NOMO-1 (cell line): ENCODE measurements around the gene HTRA1.

ENCODE experiments used
- DNase-seq, 2 experiments: peaks; one replicate each; lab custom pipeline; 2025; ENCODE audit not compliant: unreplicated experiment in 2 of 2; lab: John Stamatoyannopoulos, UW

The HTRA1 gene

GRCh38 chr10:122471531-122472177 is 10.3 kb downstream of the HTRA1 start:
- no peak for DNase-seq

DNA sequence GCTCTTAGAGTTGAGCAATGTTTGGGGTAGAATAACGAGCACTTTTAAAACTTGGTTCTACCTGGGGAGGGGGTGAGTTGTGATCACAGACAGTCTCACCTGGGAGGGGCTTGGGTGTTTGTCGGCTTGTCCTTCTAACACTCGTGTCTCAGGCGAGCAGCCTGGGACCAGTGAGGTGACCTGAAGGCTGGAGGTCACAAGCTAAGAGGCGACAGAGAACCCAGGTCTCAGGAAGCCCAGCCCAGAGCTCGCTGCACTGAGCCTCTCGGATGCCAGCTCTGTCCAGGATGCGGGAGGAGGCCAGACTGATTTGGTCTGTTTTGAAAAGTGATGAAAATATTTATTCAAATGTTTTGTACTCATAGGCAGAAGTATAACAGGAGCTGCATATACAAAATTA is 11.8 kb downstream of the HTRA1 start:
- DNase-seq = no peak

DNA sequence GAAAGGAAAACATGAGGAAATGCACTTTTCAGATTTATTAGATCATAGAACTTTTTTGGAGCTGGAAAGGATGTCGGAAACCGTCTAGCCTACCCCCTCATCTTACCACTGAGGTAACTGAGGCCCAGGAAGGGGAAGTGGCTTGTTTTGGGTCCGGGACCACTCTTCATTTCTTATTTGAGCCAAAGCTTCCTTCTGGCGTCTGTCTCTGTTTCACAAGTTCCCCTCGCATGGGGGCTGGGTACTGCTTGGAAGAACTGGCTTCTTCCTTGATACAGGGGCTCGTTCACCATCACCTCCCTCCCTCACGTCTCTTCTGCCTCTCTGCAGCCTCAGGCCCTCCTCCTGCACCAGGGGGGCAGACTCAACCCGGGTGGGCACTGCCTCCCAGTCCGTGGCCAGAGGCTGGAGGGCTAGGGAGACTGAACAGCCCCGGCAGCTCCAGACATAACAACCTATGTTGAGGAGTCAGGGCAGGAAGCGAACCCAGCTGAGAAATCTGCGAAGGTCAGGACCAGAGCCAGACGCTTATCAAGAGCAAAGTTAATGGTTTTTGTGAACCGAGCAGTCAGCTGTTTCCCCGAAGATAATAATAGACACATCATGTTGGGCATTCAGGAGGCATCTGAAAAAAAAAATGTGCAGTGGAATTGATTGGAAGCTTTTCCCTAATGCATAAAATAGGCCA is 12.9 kb downstream of the HTRA1 start:
- no peak for DNase-seq

GRCh38 chr10:122475100-122475499 is 13.7 kb downstream of the HTRA1 start:
- DNase-seq = no peak

GRCh38 chr10:122475591-122476332 is 14.4 kb downstream of the HTRA1 start:
- DNase-seq = no peak

DNA sequence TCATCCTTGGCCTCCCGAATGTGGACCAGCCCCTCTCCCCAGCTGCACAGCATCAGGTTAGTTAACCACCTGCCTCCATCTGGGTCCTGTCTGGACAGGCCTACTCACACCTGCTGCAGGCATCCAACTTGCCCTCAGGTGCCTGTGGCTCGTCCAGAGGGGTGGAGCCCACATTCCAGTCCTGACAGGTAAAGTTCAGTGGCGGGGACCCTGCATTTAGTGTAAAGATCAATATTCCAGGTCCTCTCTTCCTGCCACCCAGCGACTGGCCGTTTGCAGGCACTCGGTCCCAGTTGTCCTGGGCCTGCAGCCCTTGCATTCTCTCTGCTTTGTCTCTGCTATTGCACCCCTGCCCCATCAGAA is 15.0 kb downstream of the HTRA1 start:
- no peak for DNase-seq

DNA sequence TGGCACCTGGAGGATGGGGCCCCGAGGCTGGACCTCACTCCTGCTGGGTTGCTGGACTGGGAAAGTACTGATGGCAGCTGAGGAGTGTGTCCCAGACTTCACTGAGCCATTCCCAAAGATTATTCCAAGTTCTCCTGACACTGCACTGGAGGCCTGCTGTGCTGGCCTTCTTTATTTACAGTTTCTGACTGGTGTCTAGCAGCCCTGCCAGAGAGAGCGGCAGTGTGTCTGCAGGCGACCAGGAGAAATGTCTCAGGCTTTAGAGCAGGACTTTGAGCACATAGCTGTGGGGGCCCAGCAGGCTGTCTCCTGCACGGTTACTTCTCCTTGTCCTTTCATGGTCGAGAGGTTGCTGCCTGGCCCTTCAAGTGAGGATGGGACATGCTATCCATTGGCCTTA is 16.1 kb downstream of the HTRA1 start:
- DNase-seq = no peak

GRCh38 chr10:122478971-122479370 is 17.6 kb downstream of the HTRA1 start:
- DNase-seq = no peak

- DNase-seq = no peak
These were observed 18.9 kb downstream of the HTRA1 start for GRCh38 chr10:122480146-122480833.

GRCh38 chr10:122481296-122482056 is 20.1 kb downstream of the HTRA1 start:
- no peak for DNase-seq

DNA sequence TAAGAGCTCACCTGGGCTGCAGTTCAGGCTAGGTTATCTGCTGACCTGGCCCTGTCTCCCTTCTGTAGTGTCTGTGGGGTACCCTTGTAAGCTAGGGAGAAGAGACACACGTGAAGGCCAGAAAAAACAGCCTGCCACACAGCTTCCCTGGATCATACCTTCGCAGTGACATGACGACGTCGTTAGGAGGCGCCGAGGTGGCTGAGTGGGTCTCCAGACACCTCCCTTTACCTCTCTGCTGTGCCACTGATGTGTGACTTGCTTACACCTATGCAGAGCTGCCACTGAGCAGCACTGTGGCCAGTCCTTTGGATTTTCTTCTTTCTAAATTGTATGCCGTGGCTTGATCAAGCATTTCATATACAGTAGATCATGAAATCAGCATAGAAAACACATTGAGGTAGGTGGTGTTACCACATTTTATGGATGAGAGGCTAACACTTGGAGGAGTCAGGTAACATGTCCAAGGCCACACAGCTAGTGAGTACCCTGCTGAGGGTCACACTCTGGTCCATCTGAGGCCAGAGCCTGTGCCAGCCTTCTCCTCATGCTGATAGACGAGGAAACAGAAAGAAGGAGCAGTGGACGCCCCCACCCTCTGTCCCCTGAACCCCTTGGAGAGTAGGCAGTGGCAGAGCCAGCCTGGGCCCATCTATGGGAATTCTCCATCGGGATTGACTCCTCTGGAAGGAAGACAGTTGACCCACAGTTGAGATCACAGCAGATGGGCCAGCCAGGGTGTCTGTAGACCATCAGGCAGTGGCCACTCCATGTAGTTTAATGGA is 23.1 kb downstream of the HTRA1 start:
- DNase-seq = no peak

GRCh38 chr10:122485670-122486069 is 24.3 kb downstream of the HTRA1 start:
- peak; percentile 31 to 73 for DNase-seq

- no peak for DNase-seq
These were observed 25.2 kb downstream of the HTRA1 start for GRCh38 chr10:122486406-122487080.

- DNase-seq = no peak
These were observed 25.9 kb downstream of the HTRA1 start for GRCh38 chr10:122487174-122487765.

- DNase-seq = no peak
These were observed 28.9 kb downstream of the HTRA1 start for GRCh38 chr10:122490268-122490667.

GRCh38 chr10:122490786-122491680 is 29.7 kb downstream of the HTRA1 start:
- no peak for DNase-seq

GRCh38 chr10:122492006-122492405 is 30.7 kb downstream of the HTRA1 start:
- DNase-seq = no peak

DNA sequence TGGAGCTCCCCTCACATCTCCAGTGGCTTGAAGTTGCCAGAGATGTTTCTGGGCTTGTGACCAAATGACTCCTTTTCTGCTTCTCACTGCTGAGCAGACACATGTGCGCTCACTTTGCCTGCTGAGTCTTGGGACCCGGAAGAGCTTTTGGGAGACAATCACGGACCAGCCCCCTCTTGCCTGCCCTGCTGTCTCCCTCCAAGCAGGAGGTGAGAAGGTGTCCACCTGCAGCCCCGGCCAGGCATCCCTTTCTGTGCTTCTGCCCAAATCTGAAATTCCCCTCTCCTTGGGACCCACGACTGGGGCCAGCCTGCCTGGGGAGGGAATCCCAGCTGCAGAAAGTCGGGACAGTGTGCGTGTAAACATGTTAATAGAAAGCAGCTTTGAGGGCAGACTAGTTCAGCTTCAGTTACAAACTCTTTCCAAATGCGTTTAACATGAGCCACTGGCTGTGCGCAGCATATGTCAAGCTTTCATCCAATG is 31.7 kb downstream of the HTRA1 start:
- DNase-seq = no peak
